ENCODE measurements around the gene NDST1. TPM values are rescaled to one million over a fixed set of nuclear protein-coding genes. Genes with fewer than 3 reads are reported as not detected.

The NDST1 gene
- total and polyA plus RNA-seq, 2 donors (not counting 3 experiments of a cell fraction or from before 2014, with no cell fraction given): 38.6 to 102 TPM

DNA sequence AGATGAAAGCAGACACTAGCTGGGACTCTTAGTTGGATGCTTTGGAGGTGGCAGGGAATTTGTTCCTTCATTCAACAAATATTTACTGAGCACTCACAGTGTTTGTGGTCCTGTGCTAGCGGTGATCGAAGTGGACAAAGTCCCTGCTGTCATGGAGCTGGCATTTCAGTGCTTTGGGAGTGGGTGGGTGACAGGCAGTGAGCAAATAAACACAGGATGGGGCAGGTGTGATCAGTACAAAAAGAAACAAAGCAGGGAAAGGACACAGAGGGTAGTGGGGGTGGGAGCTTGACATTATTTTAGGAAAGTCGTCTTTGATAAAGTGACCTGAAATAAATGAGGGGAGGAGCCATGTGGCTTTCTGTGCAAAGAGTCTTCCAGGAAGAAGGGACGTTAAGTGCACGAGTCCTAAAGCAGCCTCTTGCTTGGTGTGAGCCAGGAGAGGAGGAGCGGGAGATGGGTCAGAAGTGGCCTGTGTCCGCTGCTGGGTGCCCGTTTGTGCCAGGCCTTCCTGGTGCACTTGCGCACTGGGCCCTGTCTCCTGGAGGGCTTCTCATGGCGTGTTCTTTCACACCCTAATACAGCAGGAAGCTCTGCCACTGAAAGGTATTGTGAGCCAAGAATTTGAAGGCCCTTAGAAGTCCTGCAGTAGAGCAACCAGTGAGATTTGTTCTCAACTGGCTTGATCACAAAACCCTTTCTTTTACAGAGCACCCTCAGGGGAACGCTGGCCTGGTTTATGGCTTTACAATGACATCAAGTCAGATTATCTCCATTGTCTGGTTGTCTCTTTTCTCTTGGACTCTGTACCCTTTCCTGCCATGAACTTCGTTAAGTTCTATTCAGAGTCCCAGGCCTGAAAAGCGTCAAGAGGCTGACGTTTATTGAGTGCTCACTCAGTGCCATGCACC is 14.8 kb downstream of the NDST1 start:
- Histone ChIP-seq H3K9me1 (replicated peaks; ENCODE audit: control insufficient read depth, extremely low read depth, insufficient read depth, low read length) (no peaks in the 10 kb centered on the region), H3K4me3 (replicated peaks in 1 of 3; ENCODE audit: insufficient read depth in 1 of 3, low read depth in 1 of 3, low read length in 3 of 3) (no peak overlapping the region), H3K27ac (ENCODE audit: insufficient read depth, low read depth, low read length) (no peak overlapping the region), H3K36me3 (ENCODE audit: control insufficient read depth in 2 of 2, extremely low read depth in 1 of 2, insufficient read depth in 2 of 2, low read length in 2 of 2) (peaks cover 0 to 26% of the 10 kb centered on the region in 2 experiments), H3K9me3 (replicated peaks; ENCODE audit: control insufficient read depth, insufficient read depth, low read length) (no peaks in the 10 kb centered on the region), H2AFZ (ENCODE audit: low read depth, low read length) (no peak overlapping the region), H3K9ac (replicated peaks; ENCODE audit: extremely low read depth, insufficient read depth, low read length) (no peak overlapping the region), H3K4me1 (ENCODE audit: control insufficient read depth, extremely low read depth, insufficient read depth, low read length) (peaks cover 7% of the 10 kb centered on the region), H4K20me1 (replicated peaks; ENCODE audit: control insufficient read depth, extremely low read depth, insufficient read depth, low read length) (no peaks in the 10 kb centered on the region), H3K79me2 (ENCODE audit: control insufficient read depth, insufficient read depth, low read length) (peaks cover 28% of the 10 kb centered on the region), H3K27me3 (ENCODE audit: control insufficient read depth in 2 of 2, insufficient read depth in 2 of 2, low read length in 2 of 2) (no peaks in the 10 kb centered on the region), H3K4me2 (ENCODE audit: insufficient read depth, low read length) (no peak overlapping the region)
- BruUV-seq (replicated peaks): no TSS peak
- dilution Hi-C loops (cut with MboI; ENCODE audit: extremely low pct_ligation_motif_present, low sequenced_read_pairs) (no loop called here), intact Hi-C loops (cut with micrococcal nuclease) (loop anchor here (1.0 kb wide), 3 partner anchors 35 to 63 kb away; no protein-coding TSS in a partner anchor)
- ChIA-PET CTCF (interaction anchor here (0.6 to 5.4 kb wide), 12 partner anchors 8 to 73 kb away, joined by 3 to 78 read pairs (median 6); partner anchors contain the start of gene RPS14), POLR2A (no interaction called here)
- peak; percentile 46 for FAIRE-seq
- no peak for DNase-seq (ENCODE audit: low read depth, low spot score)
- TF ChIP-seq, protein P1, sequence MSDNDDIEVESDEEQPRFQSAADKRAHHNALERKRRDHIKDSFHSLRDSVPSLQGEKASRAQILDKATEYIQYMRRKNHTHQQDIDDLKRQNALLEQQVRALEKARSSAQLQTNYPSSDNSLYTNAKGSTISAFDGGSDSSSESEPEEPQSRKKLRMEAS (IDR thresholded peaks at IDR 0.05; ENCODE audit: insufficient read depth, insufficient read length): no peak
- TF ChIP-seq POLR2AphosphoS5 (IDR thresholded peaks at IDR 0.05; ENCODE audit: insufficient read depth, low read depth, low read length) (no peak), FOS (IDR thresholded peaks at IDR 0.05; ENCODE audit: borderline replicate concordance, insufficient read depth, low read length) (no peak), EZH2 (IDR thresholded peaks at IDR 0.05; ENCODE audit: borderline replicate concordance, low read depth, low read length, severe bottlenecking) (no peak), POLR2A (IDR thresholded peaks at IDR 0.05; ENCODE audit: low read depth, low read length) (no peak), GATA2 (IDR thresholded peaks at IDR 0.05; ENCODE audit: insufficient read depth, insufficient read length, low read depth, low read length) (no peak), MYC (IDR thresholded peaks at IDR 0.05; ENCODE audit: low read depth, low read length) (no peak), JUN (IDR thresholded peaks at IDR 0.05; ENCODE audit: borderline replicate concordance, insufficient read depth, insufficient read length, low read depth) (no peak)
- TF ChIP-seq, protein P2, sequence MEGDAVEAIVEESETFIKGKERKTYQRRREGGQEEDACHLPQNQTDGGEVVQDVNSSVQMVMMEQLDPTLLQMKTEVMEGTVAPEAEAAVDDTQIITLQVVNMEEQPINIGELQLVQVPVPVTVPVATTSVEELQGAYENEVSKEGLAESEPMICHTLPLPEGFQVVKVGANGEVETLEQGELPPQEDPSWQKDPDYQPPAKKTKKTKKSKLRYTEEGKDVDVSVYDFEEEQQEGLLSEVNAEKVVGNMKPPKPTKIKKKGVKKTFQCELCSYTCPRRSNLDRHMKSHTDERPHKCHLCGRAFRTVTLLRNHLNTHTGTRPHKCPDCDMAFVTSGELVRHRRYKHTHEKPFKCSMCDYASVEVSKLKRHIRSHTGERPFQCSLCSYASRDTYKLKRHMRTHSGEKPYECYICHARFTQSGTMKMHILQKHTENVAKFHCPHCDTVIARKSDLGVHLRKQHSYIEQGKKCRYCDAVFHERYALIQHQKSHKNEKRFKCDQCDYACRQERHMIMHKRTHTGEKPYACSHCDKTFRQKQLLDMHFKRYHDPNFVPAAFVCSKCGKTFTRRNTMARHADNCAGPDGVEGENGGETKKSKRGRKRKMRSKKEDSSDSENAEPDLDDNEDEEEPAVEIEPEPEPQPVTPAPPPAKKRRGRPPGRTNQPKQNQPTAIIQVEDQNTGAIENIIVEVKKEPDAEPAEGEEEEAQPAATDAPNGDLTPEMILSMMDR (IDR thresholded peaks at IDR 0.05; ENCODE audit: extremely low read depth in 1 of 2, insufficient read depth in 1 of 2, low read depth in 1 of 2, low read length in 2 of 2): no peak

All from endothelial cell of umbilical vein (primary cell).